Ascending aorta (tissue), 2 donors: Measurements from ENCODE around the gene KNG1. TPM values are rescaled to one million over a fixed set of nuclear protein-coding genes. Genes with fewer than 3 reads are reported as not detected.
A peak's percentile ranks its signal among the peaks of the same experiment; 100 is the strongest.

ENCODE experiments used
- DNase-seq, 2 donors: peaks; one replicate each; pipeline ENCODE4 v3.0.0-alpha.2; 2019; ENCODE audit warnings: low spot score in 2 of 2
- H3K27ac ChIP-seq, 2 donors: fragments of 200-600 bp; sonication (generic); one replicate each; pipeline ENCODE4 v1.5.1; 2016 to 2017; ENCODE audit warnings: mild to moderate bottlenecking in 1 of 2
- H3K27me3 ChIP-seq: fragments of 200-600 bp; sonication (generic); one replicate; pipeline ENCODE4 v1.5.1; 2017
- H3K36me3 ChIP-seq, 2 donors: fragments of 200-600 bp; sonication (generic); one replicate each; pipeline ENCODE4 v1.5.1; 2016
- H3K4me1 ChIP-seq, 2 donors: fragments of 200-600 bp; sonication (generic); one replicate each; pipeline ENCODE4 v1.5.1; 2016 to 2017; ENCODE audit warnings: mild to moderate bottlenecking in 1 of 2
- H3K4me3 ChIP-seq, 2 donors: fragments of 200-600 bp; sonication (generic); one replicate each; pipeline ENCODE4 v1.5.1; 2016 to 2017; ENCODE audit warnings: mild to moderate bottlenecking in 1 of 2
- H3K9me3 ChIP-seq, 2 donors: fragments of 200-600 bp; sonication (generic); one replicate each; pipeline ENCODE4 v1.5.1; 2016
- CTCF ChIP-seq, 3 experiments: fragments of 200-600 bp in 2 of 3; fragments of 450-650 bp in 1 of 3; sonication (generic) in 2 of 3; IDR thresholded peaks; one replicate each; pipeline ENCODE4 v1.5.1; 2016 to 2019; ENCODE audit warnings: antibody characterized with exemption in 3 of 3, mild to moderate bottlenecking in 1 of 3, moderate library complexity in 1 of 3
- intact Hi-C: fragments of 100-400 bp; cut with DNase I; formaldehyde crosslinking; loops from one replicate; pipeline ENCODE4 v1.15.1; 2023
- total RNA-seq: library from RNA; depleted of rRNA; stranded (reverse); fragments of >200 nt; gene quantifications from one replicate; pipeline ENCODE4 v1.1.0, GENCODE V29; 2016

The KNG1 gene
- total RNA-seq, 1 donor from 2014 or later, result not detected

GRCh38 chr3:186785495-186786018 lies 68.4 kb downstream of the KNG1 start:
- Histone ChIP-seq H3K4me1 (peaks cover 10 to 33% of the 10 kb centered on the region in 2 donors), H3K9me3 (no peaks in the 10 kb centered on the region), H3K27me3 (no peaks in the 10 kb centered on the region), H3K36me3 (peaks cover 56 to 60% of the 10 kb centered on the region in 2 donors), H3K27ac (no peak overlapping the region), H3K4me3 (peak overlapping the region; percentile 88 to 94)
- TF ChIP-seq CTCF (IDR thresholded peaks at IDR 0.05), result no peak
- intact Hi-C loops, result loop anchor here (2.0 to 10.0 kb wide), 2 partner anchors 171 to 851 kb away; partner anchors contain the start of gene TRA2B
- no peak for DNase-seq

- no peak for DNase-seq
- TF ChIP-seq CTCF (IDR thresholded peaks at IDR 0.05), result no peak
- intact Hi-C loops, result loop anchor here (10.0 kb wide), 1 partner anchor 852 kb away; the partner anchor contains the start of gene TRA2B
- Histone ChIP-seq H3K27ac (no peak overlapping the region), H3K36me3 (peaks cover 56 to 63% of the 10 kb centered on the region in 2 donors), H3K9me3 (no peaks in the 10 kb centered on the region), H3K4me1 (peaks cover 10 to 33% of the 10 kb centered on the region in 2 donors), H3K4me3 (peak overlapping the region; percentile 88 to 94), H3K27me3 (no peaks in the 10 kb centered on the region)
Observed at GRCh38 chr3:186786922-186787321, 69.8 kb downstream of the KNG1 start.

GRCh38 chr3:186787642-186788481 lies 70.7 kb downstream of the KNG1 start:
- no peak for DNase-seq
- Histone ChIP-seq H3K27ac (no peak overlapping the region), H3K36me3 (peaks cover 56 to 63% of the 10 kb centered on the region in 2 donors), H3K27me3 (no peaks in the 10 kb centered on the region), H3K9me3 (no peaks in the 10 kb centered on the region), H3K4me3 (peak overlapping the region in 1 of 2 donors; percentile 94), H3K4me1 (peaks cover 10 to 33% of the 10 kb centered on the region in 2 donors)
- TF ChIP-seq CTCF (IDR thresholded peaks at IDR 0.05), result no peak
- intact Hi-C loops, result loop anchor here (10.0 kb wide), 1 partner anchor 853 kb away; the partner anchor contains the start of gene TRA2B

- no peak for DNase-seq
- Histone ChIP-seq H3K36me3 (peaks cover 56 to 63% of the 10 kb centered on the region in 2 donors), H3K27ac (no peak overlapping the region), H3K9me3 (no peaks in the 10 kb centered on the region), H3K4me3 (no peak overlapping the region), H3K4me1 (peaks cover 10 to 33% of the 10 kb centered on the region in 2 donors), H3K27me3 (no peaks in the 10 kb centered on the region)
- TF ChIP-seq CTCF (IDR thresholded peaks at IDR 0.05), result no peak
- intact Hi-C loops, result loop anchor here (10.0 kb wide), 1 partner anchor 854 kb away; the partner anchor contains the start of gene TRA2B
Observed at GRCh38 chr3:186788482-186789370, 71.6 kb downstream of the KNG1 start.

- no peak overlapping the region for H3K4me3 ChIP-seq
- intact Hi-C loops, result loop anchor here (10.0 kb wide), 1 partner anchor 855 kb away; the partner anchor contains the start of gene TRA2B
- no peak for TF ChIP-seq CTCF (IDR thresholded peaks at IDR 0.05)
- no peak overlapping the region for H3K27ac ChIP-seq
- no peak for DNase-seq
- H3K36me3 ChIP-seq, result peaks cover 50 to 55% of the 10 kb centered on the region in 2 donors
- peaks cover 10 to 31% of the 10 kb centered on the region in 2 donors for H3K4me1 ChIP-seq
- no peaks in the 10 kb centered on the region for H3K9me3 ChIP-seq
- H3K27me3 ChIP-seq, result no peaks in the 10 kb centered on the region
Observed at GRCh38 chr3:186789554-186790260, 72.5 kb downstream of the KNG1 start.
